Keratinocyte (primary cell): ENCODE results near the gene UXS1.
"Not testable (repeated sequence)": the region's sequence is repeated elsewhere in the genome, so short reads cannot be mapped to it uniquely, and the experiment has no call there.

ENCODE experiments used
- EZH2 ChIP-seq: IDR thresholded peaks from one replicate; pipeline ENCODE4 v1.6.1; 2012; ENCODE audit warnings: inconsistent platforms, mild to moderate bottlenecking, low read length, moderate library complexity
- TF ChIP-seq, protein P1 (sequence below), 3 experiments: IDR thresholded peaks in 1 of 3; conservative IDR thresholded peaks in 1 of 3; optimal IDR thresholded peaks in 1 of 3; 2 replicates in 2 of 3; 3 replicates in 1 of 3; pipeline versions ENCODE3 to v1.5.1; 2011; ENCODE audit warnings: low read length in 3 of 3, mild to moderate bottlenecking in 3 of 3, moderate library complexity in 2 of 3, control low read depth in 1 of 3, inconsistent platforms in 1 of 3; ENCODE audit not compliant: insufficient read depth in 2 of 3; ENCODE audit errors: extremely low read depth in 1 of 3

DNA sequence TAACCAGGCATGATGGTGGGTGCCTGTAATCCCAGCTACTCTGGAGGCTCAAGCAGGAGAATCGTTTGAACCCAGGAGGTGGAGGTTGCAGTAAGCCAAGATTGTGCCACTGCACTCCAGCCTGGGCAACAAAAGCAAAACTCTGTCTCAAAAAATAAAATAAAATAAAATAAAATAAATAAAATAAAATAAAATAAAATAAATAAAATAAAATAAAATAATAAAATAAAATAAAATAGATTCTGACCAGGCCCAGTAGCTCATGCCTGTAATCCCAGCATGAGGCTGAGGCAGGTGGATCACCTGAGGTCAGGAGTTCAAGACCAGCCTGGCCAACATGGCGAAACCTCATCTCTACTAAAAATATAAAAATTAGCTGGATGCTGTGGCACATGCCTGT, 45.4 kb upstream of the UXS1 start:
- TF ChIP-seq, protein P1, sequence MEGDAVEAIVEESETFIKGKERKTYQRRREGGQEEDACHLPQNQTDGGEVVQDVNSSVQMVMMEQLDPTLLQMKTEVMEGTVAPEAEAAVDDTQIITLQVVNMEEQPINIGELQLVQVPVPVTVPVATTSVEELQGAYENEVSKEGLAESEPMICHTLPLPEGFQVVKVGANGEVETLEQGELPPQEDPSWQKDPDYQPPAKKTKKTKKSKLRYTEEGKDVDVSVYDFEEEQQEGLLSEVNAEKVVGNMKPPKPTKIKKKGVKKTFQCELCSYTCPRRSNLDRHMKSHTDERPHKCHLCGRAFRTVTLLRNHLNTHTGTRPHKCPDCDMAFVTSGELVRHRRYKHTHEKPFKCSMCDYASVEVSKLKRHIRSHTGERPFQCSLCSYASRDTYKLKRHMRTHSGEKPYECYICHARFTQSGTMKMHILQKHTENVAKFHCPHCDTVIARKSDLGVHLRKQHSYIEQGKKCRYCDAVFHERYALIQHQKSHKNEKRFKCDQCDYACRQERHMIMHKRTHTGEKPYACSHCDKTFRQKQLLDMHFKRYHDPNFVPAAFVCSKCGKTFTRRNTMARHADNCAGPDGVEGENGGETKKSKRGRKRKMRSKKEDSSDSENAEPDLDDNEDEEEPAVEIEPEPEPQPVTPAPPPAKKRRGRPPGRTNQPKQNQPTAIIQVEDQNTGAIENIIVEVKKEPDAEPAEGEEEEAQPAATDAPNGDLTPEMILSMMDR (optimal IDR thresholded peaks at IDR 0.05 in 1 of 3, IDR thresholded peaks at IDR 0.05 in 1 of 3, conservative IDR thresholded peaks at IDR 0.05 in 1 of 3; ENCODE audit: extremely low read depth in 1 of 3, insufficient read depth in 2 of 3, low read length in 3 of 3): not testable (repeated sequence)
- not testable (repeated sequence) for TF ChIP-seq EZH2
